ENCODE results near the gene GPX2.

Gene GPX2

GRCh38 chr14:64953661-64954060 lies 11.1 kb upstream of the GPX2 start:
- Histone ChIP-seq H3K4me1 (ENCODE audit: insufficient read depth, low read length) (no peaks in the 10 kb centered on the region), H3K27me3 (ENCODE audit: insufficient read depth, low read length) (no peaks in the 10 kb centered on the region), H3K36me3 (ENCODE audit: insufficient read depth, low read length) (peaks cover 22% of the 10 kb centered on the region), H3K4me3 (ENCODE audit: low read length) (no peak overlapping the region), H2AFZ (ENCODE audit: low read depth, low read length) (no peak overlapping the region), H3K9me3 (ENCODE audit: low read length) (no peaks in the 10 kb centered on the region)

DNA sequence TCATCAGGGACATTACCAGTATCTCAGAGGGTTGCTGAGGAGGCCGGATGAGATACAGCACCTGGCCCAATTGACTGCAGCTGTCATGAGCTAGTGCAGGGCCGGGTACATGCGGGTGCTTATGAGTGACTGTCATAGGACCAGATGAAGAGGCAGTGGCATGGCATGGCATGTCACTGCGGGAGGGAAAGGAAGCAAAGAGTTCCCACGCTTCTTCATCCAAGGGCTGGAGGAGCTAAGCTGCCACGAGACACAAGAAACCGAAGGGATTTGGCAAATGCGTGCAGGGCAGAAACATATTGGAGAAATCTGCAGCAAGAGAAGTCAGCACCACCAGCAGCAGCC lies 10.7 kb upstream of the GPX2 start:
- Histone ChIP-seq H2AFZ (ENCODE audit: low read depth, low read length) (no peak overlapping the region), H3K4me3 (ENCODE audit: low read length) (no peak overlapping the region), H3K36me3 (ENCODE audit: insufficient read depth, low read length) (peaks cover 25% of the 10 kb centered on the region), H3K4me1 (ENCODE audit: insufficient read depth, low read length) (no peaks in the 10 kb centered on the region), H3K27me3 (ENCODE audit: insufficient read depth, low read length) (no peaks in the 10 kb centered on the region), H3K9me3 (ENCODE audit: low read length) (no peaks in the 10 kb centered on the region)

- no peaks in the 10 kb centered on the region for H3K9me3 ChIP-seq (ENCODE audit: low read length)
- no peaks in the 10 kb centered on the region for H3K27me3 ChIP-seq (ENCODE audit: insufficient read depth, low read length)
- no peak overlapping the region for H3K4me3 ChIP-seq (ENCODE audit: low read length)
- H2AFZ ChIP-seq (ENCODE audit: low read depth, low read length): no peak overlapping the region
- H3K4me1 ChIP-seq (ENCODE audit: insufficient read depth, low read length): no peaks in the 10 kb centered on the region
- peaks cover 29% of the 10 kb centered on the region for H3K36me3 ChIP-seq (ENCODE audit: insufficient read depth, low read length)
Measured at GRCh38 chr14:64952598-64953309, 10.2 kb upstream of the GPX2 start.

- Histone ChIP-seq H3K36me3 (ENCODE audit: insufficient read depth, low read length) (peaks cover 32% of the 10 kb centered on the region), H3K4me3 (ENCODE audit: low read length) (no peak overlapping the region), H3K4me1 (ENCODE audit: insufficient read depth, low read length) (no peaks in the 10 kb centered on the region), H2AFZ (ENCODE audit: low read depth, low read length) (no peak overlapping the region), H3K9me3 (ENCODE audit: low read length) (no peaks in the 10 kb centered on the region), H3K27me3 (ENCODE audit: insufficient read depth, low read length) (no peaks in the 10 kb centered on the region)
Measured at GRCh38 chr14:64951724-64952123, 9.2 kb upstream of the GPX2 start.

GRCh38 chr14:64951291-64951690 lies 8.7 kb upstream of the GPX2 start:
- Histone ChIP-seq H3K4me1 (ENCODE audit: insufficient read depth, low read length) (no peaks in the 10 kb centered on the region), H3K9me3 (ENCODE audit: low read length) (no peaks in the 10 kb centered on the region), H3K27me3 (ENCODE audit: insufficient read depth, low read length) (no peaks in the 10 kb centered on the region), H2AFZ (ENCODE audit: low read depth, low read length) (no peak overlapping the region), H3K36me3 (ENCODE audit: insufficient read depth, low read length) (peaks cover 36% of the 10 kb centered on the region), H3K4me3 (ENCODE audit: low read length) (no peak overlapping the region)

GRCh38 chr14:64950889-64951288 lies 8.3 kb upstream of the GPX2 start:
- Histone ChIP-seq H3K4me3 (ENCODE audit: low read length) (no peak overlapping the region), H2AFZ (ENCODE audit: low read depth, low read length) (no peak overlapping the region), H3K9me3 (ENCODE audit: low read length) (no peaks in the 10 kb centered on the region), H3K27me3 (ENCODE audit: insufficient read depth, low read length) (no peaks in the 10 kb centered on the region), H3K4me1 (ENCODE audit: insufficient read depth, low read length) (no peaks in the 10 kb centered on the region), H3K36me3 (ENCODE audit: insufficient read depth, low read length) (peaks cover 38% of the 10 kb centered on the region)

DNA sequence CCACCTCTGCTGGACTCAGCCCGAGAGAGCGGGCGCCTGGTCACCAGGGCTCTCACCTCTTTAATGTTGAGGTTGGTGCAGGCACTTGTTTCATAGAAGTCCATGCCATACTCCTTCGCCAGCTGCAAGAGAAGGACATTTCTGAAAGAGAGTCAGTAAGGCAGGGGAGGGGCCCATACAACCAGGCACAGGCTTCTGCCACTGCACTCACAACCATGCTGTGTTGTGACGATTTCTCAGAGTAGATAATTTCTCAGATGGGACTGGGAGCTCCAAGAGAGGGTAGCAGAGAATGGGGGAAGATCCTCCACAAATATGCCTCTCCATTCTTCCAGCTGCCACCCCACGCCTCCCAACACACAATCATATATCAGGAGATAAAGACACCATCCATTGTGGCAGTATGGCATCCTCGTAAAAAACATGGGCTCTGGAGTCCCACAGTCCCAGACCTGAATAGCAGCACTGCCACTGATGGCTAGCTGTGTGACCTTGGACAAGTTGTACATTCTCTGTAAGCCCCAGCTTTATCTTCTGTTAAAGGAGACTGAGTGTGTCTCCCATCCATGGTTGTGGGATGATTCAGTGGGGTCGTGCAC lies 6.2 kb upstream of the GPX2 start:
- no peaks in the 10 kb centered on the region for H3K27me3 ChIP-seq (ENCODE audit: insufficient read depth, low read length)
- no peaks in the 10 kb centered on the region for H3K4me1 ChIP-seq (ENCODE audit: insufficient read depth, low read length)
- H3K9me3 ChIP-seq (ENCODE audit: low read length): no peaks in the 10 kb centered on the region
- H3K4me3 ChIP-seq (ENCODE audit: low read length): no peak overlapping the region
- peaks cover 46% of the 10 kb centered on the region for H3K36me3 ChIP-seq (ENCODE audit: insufficient read depth, low read length)
- H2AFZ ChIP-seq (ENCODE audit: low read depth, low read length): no peak overlapping the region

- H2AFZ ChIP-seq (ENCODE audit: low read depth, low read length): no peak overlapping the region
- no peak overlapping the region for H3K4me3 ChIP-seq (ENCODE audit: low read length)
- H3K27me3 ChIP-seq (ENCODE audit: insufficient read depth, low read length): no peaks in the 10 kb centered on the region
- no peaks in the 10 kb centered on the region for H3K9me3 ChIP-seq (ENCODE audit: low read length)
- H3K36me3 ChIP-seq (ENCODE audit: insufficient read depth, low read length): peaks cover 49% of the 10 kb centered on the region
- H3K4me1 ChIP-seq (ENCODE audit: insufficient read depth, low read length): no peaks in the 10 kb centered on the region
Measured at GRCh38 chr14:64947710-64948611, 5.4 kb upstream of the GPX2 start.

DNA sequence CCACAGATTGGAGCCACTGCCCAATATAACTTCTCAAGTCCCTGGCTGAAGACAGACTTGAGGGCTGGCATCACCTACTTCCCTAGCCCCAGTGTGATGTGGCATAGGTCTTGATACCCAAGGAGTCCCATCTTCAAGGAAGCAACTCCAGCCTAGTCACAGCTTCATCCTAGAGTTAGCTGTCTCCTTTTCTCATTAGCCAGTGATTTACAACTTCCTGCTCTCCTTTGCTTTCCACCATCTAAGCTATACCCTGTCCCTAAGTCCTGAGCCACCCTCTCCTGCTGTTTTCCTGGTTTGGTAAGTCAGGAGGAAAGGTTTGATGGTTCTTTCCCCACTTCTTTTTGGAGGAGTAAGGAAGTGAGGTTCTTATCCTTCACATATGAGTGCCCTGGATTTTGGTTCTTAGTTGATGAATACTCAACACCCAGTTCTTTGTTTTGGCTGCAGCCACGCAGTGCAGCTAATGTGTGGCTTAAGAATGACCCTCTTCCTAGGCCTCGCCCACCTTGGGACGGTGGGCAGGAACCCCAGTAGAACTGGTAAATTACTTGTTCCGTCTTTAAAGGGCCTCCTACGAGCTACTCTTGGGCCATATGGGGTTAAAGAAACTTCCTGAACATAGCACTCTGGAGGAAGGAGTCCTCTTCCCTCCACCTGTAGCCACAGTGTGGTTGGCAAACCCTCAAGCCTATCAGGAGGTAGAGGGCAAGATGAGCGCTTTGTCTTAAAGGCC lies 3.9 kb upstream of the GPX2 start:
- no peaks in the 10 kb centered on the region for H3K4me1 ChIP-seq (ENCODE audit: insufficient read depth, low read length)
- H2AFZ ChIP-seq (ENCODE audit: low read depth, low read length): no peak overlapping the region
- no peaks in the 10 kb centered on the region for H3K27me3 ChIP-seq (ENCODE audit: insufficient read depth, low read length)
- H3K36me3 ChIP-seq (ENCODE audit: insufficient read depth, low read length): peaks cover 41% of the 10 kb centered on the region
- no peaks in the 10 kb centered on the region for H3K9me3 ChIP-seq (ENCODE audit: low read length)
- no peak overlapping the region for H3K4me3 ChIP-seq (ENCODE audit: low read length)

GRCh38 chr14:64945431-64946178 lies 3.1 kb upstream of the GPX2 start:
- Histone ChIP-seq H3K4me1 (ENCODE audit: insufficient read depth, low read length) (no peaks in the 10 kb centered on the region), H3K27me3 (ENCODE audit: insufficient read depth, low read length) (no peaks in the 10 kb centered on the region), H3K9me3 (ENCODE audit: low read length) (no peaks in the 10 kb centered on the region), H2AFZ (ENCODE audit: low read depth, low read length) (no peak overlapping the region), H3K36me3 (ENCODE audit: insufficient read depth, low read length) (peaks cover 38% of the 10 kb centered on the region), H3K4me3 (ENCODE audit: low read length) (no peak overlapping the region)

DNA sequence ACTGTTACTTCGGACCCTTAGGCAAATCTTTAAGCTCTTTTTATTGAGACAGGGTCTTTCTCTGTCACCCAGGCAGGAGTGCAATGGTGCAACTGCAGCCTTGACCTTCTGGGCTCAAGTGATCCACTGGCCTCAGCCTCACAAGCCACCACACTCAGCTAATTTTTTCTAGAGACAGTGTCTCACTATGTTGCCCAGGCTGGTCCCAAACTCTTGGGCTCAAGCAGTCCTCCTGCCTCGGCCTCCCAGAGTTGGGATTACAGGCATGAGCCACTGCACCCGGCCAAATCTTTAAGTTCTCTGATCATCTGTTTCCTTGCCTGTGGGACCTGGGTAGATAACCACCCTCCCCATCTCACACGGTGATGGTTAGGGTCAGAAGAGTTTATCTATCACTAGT lies 2.3 kb upstream of the GPX2 start:
- H3K9me3 ChIP-seq (ENCODE audit: low read length): no peaks in the 10 kb centered on the region
- H3K4me3 ChIP-seq (ENCODE audit: low read length): no peak overlapping the region

DNA sequence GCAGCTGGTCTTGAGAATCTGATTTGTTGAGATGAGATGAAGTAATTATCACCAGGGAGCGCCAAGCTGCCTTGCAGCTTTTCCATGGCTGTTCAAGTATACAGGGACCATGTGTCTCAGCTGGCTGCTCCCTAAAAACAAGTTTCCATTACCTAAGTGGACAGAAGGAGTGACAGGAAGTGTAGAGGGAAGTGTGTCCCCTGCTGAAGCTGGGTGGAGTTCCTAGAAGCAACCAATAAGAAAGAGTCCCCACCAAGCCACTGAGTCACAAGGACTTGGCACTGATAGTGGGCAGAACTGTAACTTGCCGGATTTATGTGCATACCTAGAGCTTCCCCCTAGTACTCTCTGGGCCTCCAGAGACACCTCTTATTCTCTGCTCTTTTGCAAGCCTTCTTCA lies 1.5 kb upstream of the GPX2 start:
- H3K36me3 ChIP-seq (ENCODE audit: insufficient read depth, low read length): peaks cover 40% of the 10 kb centered on the region

More for the DNA sequence above, 2.3 kb upstream of the GPX2 start:
- Histone ChIP-seq H3K4me1 (ENCODE audit: insufficient read depth, low read length) (no peaks in the 10 kb centered on the region), H3K36me3 (ENCODE audit: insufficient read depth, low read length) (peaks cover 36% of the 10 kb centered on the region), H2AFZ (ENCODE audit: low read depth, low read length) (no peak overlapping the region), H3K27me3 (ENCODE audit: insufficient read depth, low read length) (no peaks in the 10 kb centered on the region)

More for the DNA sequence above, 1.5 kb upstream of the GPX2 start:
- Histone ChIP-seq H3K4me1 (ENCODE audit: insufficient read depth, low read length) (no peaks in the 10 kb centered on the region), H2AFZ (ENCODE audit: low read depth, low read length) (no peak overlapping the region), H3K27me3 (ENCODE audit: insufficient read depth, low read length) (no peaks in the 10 kb centered on the region), H3K9me3 (ENCODE audit: low read length) (no peaks in the 10 kb centered on the region), H3K4me3 (ENCODE audit: low read length) (no peak overlapping the region)
